Measurements from ENCODE around the gene LMX1B.
"Not testable (repeated sequence)": the region's sequence is repeated elsewhere in the genome, so short reads cannot be mapped to it uniquely, and the experiment has no call there.

LMX1B gene

GRCh38 chr9:126697330-126697729 is 83.6 kb downstream of the LMX1B start:
- DNase-seq (ENCODE audit: low read depth): no peak

- no peak for DNase-seq (ENCODE audit: low read depth)
Measured at GRCh38 chr9:126698251-126698650, 84.5 kb downstream of the LMX1B start.

- DNase-seq (ENCODE audit: low read depth): no peak
Measured at GRCh38 chr9:126698756-126699155, 85.0 kb downstream of the LMX1B start.

GRCh38 chr9:126699401-126699881 is 85.7 kb downstream of the LMX1B start:
- no peak for DNase-seq (ENCODE audit: low read depth)

GRCh38 chr9:126700296-126700695 is 86.6 kb downstream of the LMX1B start:
- no peak for DNase-seq (ENCODE audit: low read depth)

GRCh38 chr9:126700903-126701812 is 87.4 kb downstream of the LMX1B start:
- no peak for DNase-seq (ENCODE audit: low read depth)

GRCh38 chr9:126701813-126702140 is 88.0 kb downstream of the LMX1B start:
- DNase-seq (ENCODE audit: low read depth): no peak

GRCh38 chr9:126702151-126703001 is 88.6 kb downstream of the LMX1B start:
- no peak for DNase-seq (ENCODE audit: low read depth)

GRCh38 chr9:126703002-126703865 is 89.5 kb downstream of the LMX1B start:
- no peak for DNase-seq (ENCODE audit: low read depth)

GRCh38 chr9:126703866-126704156 is 90.1 kb downstream of the LMX1B start:
- no peak for DNase-seq (ENCODE audit: low read depth)

GRCh38 chr9:126704157-126704891 is 90.6 kb downstream of the LMX1B start:
- DNase-seq (ENCODE audit: low read depth): peak; percentile 54

- peak; percentile 64 for DNase-seq (ENCODE audit: low read depth)
Measured at GRCh38 chr9:126704892-126705766, 91.4 kb downstream of the LMX1B start.

- peak; percentile 50 for DNase-seq (ENCODE audit: low read depth)
Measured at GRCh38 chr9:126705767-126706697, 92.3 kb downstream of the LMX1B start.

- no peak for DNase-seq (ENCODE audit: low read depth)
Measured at GRCh38 chr9:126706698-126707053, 92.9 kb downstream of the LMX1B start.

- DNase-seq (ENCODE audit: low read depth): no peak
Measured at GRCh38 chr9:126707083-126707482, 93.4 kb downstream of the LMX1B start.

- not testable (repeated sequence) for DNase-seq (ENCODE audit: low read depth)
Measured at GRCh38 chr9:126707712-126708111, 94.0 kb downstream of the LMX1B start.

GRCh38 chr9:126708178-126708577 is 94.5 kb downstream of the LMX1B start:
- DNase-seq (ENCODE audit: low read depth): no peak

- DNase-seq (ENCODE audit: low read depth): no peak
Measured at GRCh38 chr9:126709241-126709640, 95.5 kb downstream of the LMX1B start.

- no peak for DNase-seq (ENCODE audit: low read depth)
Measured at GRCh38 chr9:126715382-126715781, 101.7 kb downstream of the LMX1B start.

Data from EH (cell line).